ENCODE measurements around the gene SLC22A23. TPM values are rescaled to one million over a fixed set of nuclear protein-coding genes. Genes with fewer than 3 reads are reported as not detected.

The SLC22A23 gene
- total RNA-seq, 2 donors from 2014 or later: 11.1 to 13.3 TPM

GRCh38 chr6:3340894-3341293 is 116.0 kb downstream of the SLC22A23 start:
- WGBS, 2 experiments (ENCODE audit: insufficient coverage in 1 of 2, insufficient read length in 1 of 2): 66 to 68% methylated on average over 3 to 4 of the region's 4 CpGs
- no peak overlapping the region for H3K4me3 Mint-ChIP-seq

DNA sequence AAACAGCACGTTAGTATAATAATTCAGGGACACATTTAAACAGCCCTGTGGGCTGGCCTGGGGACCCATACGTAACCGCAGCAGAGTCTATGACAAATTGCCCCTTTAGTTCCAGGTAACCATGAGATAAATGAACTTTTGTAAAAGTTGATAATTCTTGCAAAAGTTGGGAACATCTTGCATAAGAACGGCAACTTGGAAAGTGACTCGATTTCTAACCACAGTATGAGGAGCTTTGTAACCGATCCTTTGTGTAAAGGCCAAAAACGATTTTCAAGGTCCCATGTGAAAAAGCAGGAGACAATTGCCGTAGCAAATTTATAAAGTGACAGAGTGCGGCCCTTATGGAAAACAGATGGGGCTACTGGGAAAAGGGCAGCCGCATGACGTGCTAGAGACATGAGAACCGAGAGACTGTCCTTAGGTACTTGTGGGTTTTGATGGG is 116.5 kb downstream of the SLC22A23 start:
- H3K9me3 Mint-ChIP-seq: no peaks in the 10 kb centered on the region
- H3K36me3 ChIP-seq (ENCODE audit: control insufficient read depth, insufficient read depth, low read length): no peaks in the 10 kb centered on the region
- peaks cover 59% of the 10 kb centered on the region for H3K4me1 Mint-ChIP-seq
- peak overlapping the region; percentile 28 for H3K27ac Mint-ChIP-seq
- 85 to 89% methylated on average over 12 of the region's 12 CpGs for WGBS, 2 experiments (ENCODE audit: insufficient coverage in 1 of 2, insufficient read length in 1 of 2)
- no peak overlapping the region for H3K4me3 ChIP-seq (ENCODE audit: low read length)
- H3K36me3 Mint-ChIP-seq (ENCODE audit: low read depth): no peaks in the 10 kb centered on the region
- H3K9ac ChIP-seq (ENCODE audit: extremely low read depth, low read length, poor library complexity, severe bottlenecking): no peak overlapping the region
- no peak for DNase-seq
- peak overlapping the region; percentile 98 for H3K27ac ChIP-seq (ENCODE audit: low read depth, low read length)
- no peaks in the 10 kb centered on the region for H3K4me1 ChIP-seq (ENCODE audit: control insufficient read depth, insufficient read depth, low read length)
- no peak for TF ChIP-seq CTCF (conservative IDR thresholded peaks at IDR 0.05)
- no peaks in the 10 kb centered on the region for H3K27me3 ChIP-seq (ENCODE audit: control insufficient read depth, insufficient read depth, low read length, poor library complexity, severe bottlenecking)
- H3K4me3 Mint-ChIP-seq: no peak overlapping the region
- H3K9me3 ChIP-seq (ENCODE audit: control insufficient read depth, low read length): no peaks in the 10 kb centered on the region
- no peaks in the 10 kb centered on the region for H3K27me3 Mint-ChIP-seq (ENCODE audit: insufficient read depth)

More at GRCh38 chr6:3340894-3341293, 116.0 kb downstream of the SLC22A23 start:
- H3K27ac ChIP-seq (ENCODE audit: low read depth, low read length): peak overlapping the region; percentile 98
- Mint-ChIP-seq H3K4me1 (peaks cover 59% of the 10 kb centered on the region), H3K27me3 (ENCODE audit: insufficient read depth) (no peaks in the 10 kb centered on the region), H3K9me3 (no peaks in the 10 kb centered on the region), H3K36me3 (ENCODE audit: low read depth) (no peaks in the 10 kb centered on the region), H3K27ac (peak overlapping the region; percentile 28)
- DNase-seq: peak; percentile 80
- no peak for TF ChIP-seq CTCF (conservative IDR thresholded peaks at IDR 0.05)
- H3K4me3 ChIP-seq (ENCODE audit: low read length): no peak overlapping the region
- no peaks in the 10 kb centered on the region for H3K9me3 ChIP-seq (ENCODE audit: control insufficient read depth, low read length)
- H3K27me3 ChIP-seq (ENCODE audit: control insufficient read depth, insufficient read depth, low read length, poor library complexity, severe bottlenecking): no peaks in the 10 kb centered on the region
- no peaks in the 10 kb centered on the region for H3K4me1 ChIP-seq (ENCODE audit: control insufficient read depth, insufficient read depth, low read length)
- H3K9ac ChIP-seq (ENCODE audit: extremely low read depth, low read length, poor library complexity, severe bottlenecking): no peak overlapping the region
- H3K36me3 ChIP-seq (ENCODE audit: control insufficient read depth, insufficient read depth, low read length): no peaks in the 10 kb centered on the region

- no peak overlapping the region for H3K27ac Mint-ChIP-seq
- TF ChIP-seq CTCF (conservative IDR thresholded peaks at IDR 0.05): no peak
- no peak overlapping the region for H3K4me3 Mint-ChIP-seq
- Histone ChIP-seq H3K4me3 (ENCODE audit: low read length) (no peak overlapping the region), H3K27me3 (ENCODE audit: control insufficient read depth, insufficient read depth, low read length, poor library complexity, severe bottlenecking) (no peaks in the 10 kb centered on the region), H3K9me3 (ENCODE audit: control insufficient read depth, low read length) (no peaks in the 10 kb centered on the region), H3K9ac (ENCODE audit: extremely low read depth, low read length, poor library complexity, severe bottlenecking) (no peak overlapping the region), H3K4me1 (ENCODE audit: control insufficient read depth, insufficient read depth, low read length) (no peaks in the 10 kb centered on the region), H3K36me3 (ENCODE audit: control insufficient read depth, insufficient read depth, low read length) (no peaks in the 10 kb centered on the region), H3K27ac (ENCODE audit: low read depth, low read length) (peak overlapping the region; percentile 98)
- no peak for DNase-seq
- no peaks in the 10 kb centered on the region for H3K36me3 Mint-ChIP-seq (ENCODE audit: low read depth)
- 87 to 90% methylated on average over 3 to 5 of the region's 5 CpGs for WGBS, 2 experiments (ENCODE audit: insufficient coverage in 1 of 2, insufficient read length in 1 of 2)
- H3K9me3 Mint-ChIP-seq: no peaks in the 10 kb centered on the region
- H3K27me3 Mint-ChIP-seq (ENCODE audit: insufficient read depth): no peaks in the 10 kb centered on the region
- H3K4me1 Mint-ChIP-seq: peaks cover 61% of the 10 kb centered on the region
These were observed 117.0 kb downstream of the SLC22A23 start for GRCh38 chr6:3339811-3340210.
